ENCODE measurements around the gene GMPR2. TPM values are rescaled to one million over a fixed set of nuclear protein-coding genes. Genes with fewer than 3 reads are reported as not detected.
A peak's percentile ranks its signal among the peaks of the same experiment; 100 is the strongest.

GMPR2 gene
- total and polyA plus RNA-seq, 2 of the 4 experiments (the other 2 are of a cell fraction) = 63.7 to 92.5 TPM

DNA sequence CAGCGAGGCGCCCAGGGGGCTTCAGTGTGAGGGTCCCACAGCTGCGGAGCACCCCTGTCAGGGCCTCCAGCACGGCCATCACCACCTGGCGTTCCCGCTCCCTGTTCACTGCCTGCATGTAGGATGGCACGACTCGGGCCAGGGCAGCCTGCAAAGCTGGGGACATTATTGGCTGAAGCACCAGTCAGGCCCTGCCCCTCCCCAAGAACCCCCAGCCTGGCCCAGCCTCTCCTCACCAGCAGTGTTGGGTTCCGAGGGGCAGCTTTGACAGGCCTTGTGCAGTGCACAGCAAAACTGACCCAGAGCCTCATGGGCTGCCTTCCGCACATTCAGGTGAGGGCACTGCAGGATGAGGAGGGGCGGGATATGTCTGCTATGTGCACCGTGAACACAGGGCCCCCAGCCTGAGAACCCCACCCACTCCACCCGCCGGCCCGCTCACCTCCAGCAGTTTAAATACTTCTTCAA is 49.7 kb upstream of the GMPR2 start:
- CTCF ChIA-PET = no interaction called here
- Histone ChIP-seq H3K36me3 (ENCODE audit: control insufficient read depth, insufficient read depth, low read length) (peaks cover 78% of the 10 kb centered on the region), H3K9ac (ENCODE audit: low read depth, low read length) (no peak overlapping the region), H3K4me3 (ENCODE audit: insufficient read depth, low read depth, low read length) (no peak overlapping the region), H2AFZ (replicated peaks; ENCODE audit: low read length, poor library complexity) (peak overlapping the region; percentile 23), H4K8ac (ENCODE audit: low read depth in 2 of 2, low read length in 2 of 2) (no peak overlapping the region), H2AK9ac (replicated peaks; ENCODE audit: low read depth, low read length, poor library complexity) (no peak overlapping the region), H3K9me1 (ENCODE audit: insufficient read depth, low read length) (peaks cover 15% of the 10 kb centered on the region), H2BK120ac (ENCODE audit: low read depth, low read length) (no peak overlapping the region), H2BK5ac (ENCODE audit: low read depth, low read length, poor library complexity, severe bottlenecking) (no peak overlapping the region), H2BK20ac (ENCODE audit: low read depth, low read length) (no peak overlapping the region), H4K20me1 (ENCODE audit: insufficient read depth, low read length) (no peaks in the 10 kb centered on the region), H4K91ac (ENCODE audit: insufficient read depth, low read depth, low read length) (no peak overlapping the region), H3K4ac (ENCODE audit: low read depth, low read length) (no peak overlapping the region), H3K9me3 (ENCODE audit: control insufficient read depth, insufficient read depth, low read length) (no peaks in the 10 kb centered on the region), H3K4me1 (ENCODE audit: control insufficient read depth, insufficient read depth, low read length) (peaks cover 6% of the 10 kb centered on the region), H3K4me2 (ENCODE audit: low read depth, low read length) (no peak overlapping the region), H2AK5ac (ENCODE audit: low read depth, low read length) (no peak overlapping the region), H3K79me1 (ENCODE audit: low read depth in 1 of 2, low read length in 2 of 2) (peaks cover 12 to 34% of the 10 kb centered on the region in 2 experiments), H3K27me3 (ENCODE audit: control insufficient read depth, insufficient read depth, low read length) (no peaks in the 10 kb centered on the region), H2BK15ac (ENCODE audit: low read depth, low read length) (no peak overlapping the region), H3K14ac (replicated peaks; ENCODE audit: low read depth, low read length) (no peak overlapping the region), H3K27ac (ENCODE audit: insufficient read depth, low read length) (no peak overlapping the region), H3K56ac (ENCODE audit: extremely low read depth, insufficient read depth, low read length) (no peak overlapping the region), H3K18ac (ENCODE audit: low read depth, low read length) (no peak overlapping the region), H4K5ac (ENCODE audit: low read depth, low read length) (no peak overlapping the region), H3K23ac (ENCODE audit: low read depth, low read length) (no peak overlapping the region)
- DNase-seq = no peak
- dilution Hi-C loops (cut with HindIII; ENCODE audit: low sequenced_read_pairs, unreplicated experiment) (no loop called here), in situ Hi-C loops (cut with MboI; ENCODE audit: low sequenced_read_pairs) (no loop called here), intact Hi-C loops (cut with micrococcal nuclease) (no loop called here)
- POLR2A ChIA-PET (ENCODE audit: unreplicated experiment) = no interaction called here
- 87% methylated on average over 7 of the region's 15 CpGs; no CpG with 5 or more reads in 1 of the 2 experiments for WGBS, 2 experiments (ENCODE audit: extremely low coverage in 2 of 2, insufficient read length in 1 of 2)
- ATAC-seq (ENCODE audit: low read depth) = no peak
- BruUV-seq (replicated peaks) = no TSS peak
- TF ChIP-seq POLR2A (IDR thresholded peaks at IDR 0.05; ENCODE audit: low read depth, low read length) (no peak), SMC3 (IDR thresholded peaks at IDR 0.05; ENCODE audit: low read depth, low read length) (no peak), CHD1 (IDR thresholded peaks at IDR 0.05; ENCODE audit: low read depth, low read length) (no peak), BHLHE40 (IDR thresholded peaks at IDR 0.05; ENCODE audit: low read depth, low read length) (no peak), RCOR1 (IDR thresholded peaks at IDR 0.05; ENCODE audit: insufficient replicate concordance, low read length) (no peak), RFX5 (IDR thresholded peaks at IDR 0.05; ENCODE audit: low read depth, low read length) (no peak), MAZ (IDR thresholded peaks at IDR 0.05; ENCODE audit: borderline replicate concordance, low read depth, low read length) (no peak), MAFK (IDR thresholded peaks at IDR 0.05; ENCODE audit: low read depth, low read length) (no peak), CEBPB (IDR thresholded peaks at IDR 0.05; ENCODE audit: low read depth, low read length) (no peak), FOS (IDR thresholded peaks at IDR 0.05; ENCODE audit: low read depth, low read length) (no peak), MXI1 (IDR thresholded peaks at IDR 0.05; ENCODE audit: borderline replicate concordance, low read depth, low read length) (no peak), NFE2L2 (IDR thresholded peaks at IDR 0.05; ENCODE audit: low read depth, low read length) (no peak), RAD21 (IDR thresholded peaks at IDR 0.05; ENCODE audit: low read length) (no peak)
- TF ChIP-seq, protein P1, sequence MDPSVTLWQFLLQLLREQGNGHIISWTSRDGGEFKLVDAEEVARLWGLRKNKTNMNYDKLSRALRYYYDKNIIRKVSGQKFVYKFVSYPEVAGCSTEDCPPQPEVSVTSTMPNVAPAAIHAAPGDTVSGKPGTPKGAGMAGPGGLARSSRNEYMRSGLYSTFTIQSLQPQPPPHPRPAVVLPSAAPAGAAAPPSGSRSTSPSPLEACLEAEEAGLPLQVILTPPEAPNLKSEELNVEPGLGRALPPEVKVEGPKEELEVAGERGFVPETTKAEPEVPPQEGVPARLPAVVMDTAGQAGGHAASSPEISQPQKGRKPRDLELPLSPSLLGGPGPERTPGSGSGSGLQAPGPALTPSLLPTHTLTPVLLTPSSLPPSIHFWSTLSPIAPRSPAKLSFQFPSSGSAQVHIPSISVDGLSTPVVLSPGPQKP (IDR thresholded peaks at IDR 0.05; ENCODE audit: borderline replicate concordance, low read depth, low read length) = no peak
- TF ChIP-seq, protein P2, sequence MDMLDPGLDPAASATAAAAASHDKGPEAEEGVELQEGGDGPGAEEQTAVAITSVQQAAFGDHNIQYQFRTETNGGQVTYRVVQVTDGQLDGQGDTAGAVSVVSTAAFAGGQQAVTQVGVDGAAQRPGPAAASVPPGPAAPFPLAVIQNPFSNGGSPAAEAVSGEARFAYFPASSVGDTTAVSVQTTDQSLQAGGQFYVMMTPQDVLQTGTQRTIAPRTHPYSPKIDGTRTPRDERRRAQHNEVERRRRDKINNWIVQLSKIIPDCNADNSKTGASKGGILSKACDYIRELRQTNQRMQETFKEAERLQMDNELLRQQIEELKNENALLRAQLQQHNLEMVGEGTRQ (IDR thresholded peaks at IDR 0.05; ENCODE audit: low read depth, low read length) = no peak
- TF ChIP-seq, protein P3, sequence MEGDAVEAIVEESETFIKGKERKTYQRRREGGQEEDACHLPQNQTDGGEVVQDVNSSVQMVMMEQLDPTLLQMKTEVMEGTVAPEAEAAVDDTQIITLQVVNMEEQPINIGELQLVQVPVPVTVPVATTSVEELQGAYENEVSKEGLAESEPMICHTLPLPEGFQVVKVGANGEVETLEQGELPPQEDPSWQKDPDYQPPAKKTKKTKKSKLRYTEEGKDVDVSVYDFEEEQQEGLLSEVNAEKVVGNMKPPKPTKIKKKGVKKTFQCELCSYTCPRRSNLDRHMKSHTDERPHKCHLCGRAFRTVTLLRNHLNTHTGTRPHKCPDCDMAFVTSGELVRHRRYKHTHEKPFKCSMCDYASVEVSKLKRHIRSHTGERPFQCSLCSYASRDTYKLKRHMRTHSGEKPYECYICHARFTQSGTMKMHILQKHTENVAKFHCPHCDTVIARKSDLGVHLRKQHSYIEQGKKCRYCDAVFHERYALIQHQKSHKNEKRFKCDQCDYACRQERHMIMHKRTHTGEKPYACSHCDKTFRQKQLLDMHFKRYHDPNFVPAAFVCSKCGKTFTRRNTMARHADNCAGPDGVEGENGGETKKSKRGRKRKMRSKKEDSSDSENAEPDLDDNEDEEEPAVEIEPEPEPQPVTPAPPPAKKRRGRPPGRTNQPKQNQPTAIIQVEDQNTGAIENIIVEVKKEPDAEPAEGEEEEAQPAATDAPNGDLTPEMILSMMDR (conservative IDR thresholded peaks at IDR 0.05; ENCODE audit: low read depth, low read length) = no peak

Measured in IMR-90 (cell line).